ENCODE measurements around the gene ASB8. TPM values are rescaled to one million over a fixed set of nuclear protein-coding genes. Genes with fewer than 3 reads are reported as not detected.
"Not testable (repeated sequence)": the region's sequence is repeated elsewhere in the genome, so short reads cannot be mapped to it uniquely, and the experiment has no call there.

The ASB8 gene
- total RNA-seq, 1 donor from 2014 or later = 9.5 TPM

DNA sequence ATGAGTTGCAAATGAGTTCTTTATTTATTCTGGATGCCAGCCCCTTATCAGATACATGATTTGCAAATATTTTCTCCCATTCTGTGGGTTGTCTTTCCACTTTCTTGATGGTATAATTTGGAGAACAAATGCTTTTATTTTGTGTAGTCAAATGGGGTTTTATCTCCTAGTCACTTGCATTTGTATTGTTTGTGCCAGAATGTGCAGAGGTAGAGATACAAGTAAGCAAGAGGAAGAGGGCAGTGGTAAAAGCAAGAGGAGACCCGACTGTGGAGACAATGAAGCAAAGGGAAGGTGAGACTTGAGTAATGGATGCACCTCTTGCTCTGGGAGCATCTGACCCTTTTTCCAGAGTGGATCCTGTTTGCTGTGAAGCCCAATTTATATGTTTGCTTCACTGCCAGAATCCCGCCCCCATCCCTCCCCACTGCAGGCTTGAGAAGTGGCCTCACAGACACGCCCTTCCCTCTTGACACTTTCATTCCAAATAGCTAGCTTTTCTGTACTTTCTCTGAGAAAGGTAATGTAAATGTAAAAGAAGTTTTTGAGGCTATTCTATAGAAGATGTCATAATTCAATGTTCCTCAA lies 38.9 kb downstream of the ASB8 start:
- Histone ChIP-seq H3K27me3 (ENCODE audit: control insufficient read depth, insufficient read depth, low read length) (no peaks in the 10 kb centered on the region), H3K36me3 (ENCODE audit: control insufficient read depth, insufficient read depth, low read length) (no peaks in the 10 kb centered on the region), H3K4me3 (ENCODE audit: low read depth, low read length) (no peak overlapping the region)
- DNase-seq (ENCODE audit: low read depth) (no peak), FAIRE-seq (no peak)
- TF ChIP-seq, protein P1, sequence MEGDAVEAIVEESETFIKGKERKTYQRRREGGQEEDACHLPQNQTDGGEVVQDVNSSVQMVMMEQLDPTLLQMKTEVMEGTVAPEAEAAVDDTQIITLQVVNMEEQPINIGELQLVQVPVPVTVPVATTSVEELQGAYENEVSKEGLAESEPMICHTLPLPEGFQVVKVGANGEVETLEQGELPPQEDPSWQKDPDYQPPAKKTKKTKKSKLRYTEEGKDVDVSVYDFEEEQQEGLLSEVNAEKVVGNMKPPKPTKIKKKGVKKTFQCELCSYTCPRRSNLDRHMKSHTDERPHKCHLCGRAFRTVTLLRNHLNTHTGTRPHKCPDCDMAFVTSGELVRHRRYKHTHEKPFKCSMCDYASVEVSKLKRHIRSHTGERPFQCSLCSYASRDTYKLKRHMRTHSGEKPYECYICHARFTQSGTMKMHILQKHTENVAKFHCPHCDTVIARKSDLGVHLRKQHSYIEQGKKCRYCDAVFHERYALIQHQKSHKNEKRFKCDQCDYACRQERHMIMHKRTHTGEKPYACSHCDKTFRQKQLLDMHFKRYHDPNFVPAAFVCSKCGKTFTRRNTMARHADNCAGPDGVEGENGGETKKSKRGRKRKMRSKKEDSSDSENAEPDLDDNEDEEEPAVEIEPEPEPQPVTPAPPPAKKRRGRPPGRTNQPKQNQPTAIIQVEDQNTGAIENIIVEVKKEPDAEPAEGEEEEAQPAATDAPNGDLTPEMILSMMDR (IDR thresholded peaks at IDR 0.05; ENCODE audit: insufficient read depth, low read length, severe bottlenecking) = no peak

DNA sequence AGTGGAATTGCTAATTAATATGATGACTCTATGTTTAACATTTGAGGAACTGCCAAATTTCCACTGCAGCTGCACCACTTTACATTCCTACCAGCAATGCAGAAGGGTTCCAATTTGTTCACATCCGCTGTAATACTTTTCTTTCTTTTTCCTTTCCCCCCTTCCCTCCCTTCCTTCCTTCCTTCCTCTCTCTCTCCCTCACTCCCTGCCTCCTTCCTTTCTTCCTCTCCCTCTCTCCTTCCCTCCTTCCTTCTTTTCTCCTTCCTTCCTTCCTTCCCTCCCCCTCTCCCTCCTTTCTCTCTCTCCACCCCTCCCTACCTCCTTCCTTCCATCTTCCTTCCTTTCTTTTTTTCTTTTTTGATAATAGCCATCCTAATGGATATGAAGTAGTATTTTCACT lies 41.4 kb downstream of the ASB8 start:
- no peak for DNase-seq (ENCODE audit: low read depth)
- Histone ChIP-seq H3K36me3 (ENCODE audit: control insufficient read depth, insufficient read depth, low read length) (no peaks in the 10 kb centered on the region), H3K4me3 (ENCODE audit: low read depth, low read length) (no peak overlapping the region), H3K27me3 (ENCODE audit: control insufficient read depth, insufficient read depth, low read length) (no peaks in the 10 kb centered on the region)
- TF ChIP-seq, protein P1 (IDR thresholded peaks at IDR 0.05; ENCODE audit: insufficient read depth, low read length, severe bottlenecking) = no peak
- FAIRE-seq = no peak

DNA sequence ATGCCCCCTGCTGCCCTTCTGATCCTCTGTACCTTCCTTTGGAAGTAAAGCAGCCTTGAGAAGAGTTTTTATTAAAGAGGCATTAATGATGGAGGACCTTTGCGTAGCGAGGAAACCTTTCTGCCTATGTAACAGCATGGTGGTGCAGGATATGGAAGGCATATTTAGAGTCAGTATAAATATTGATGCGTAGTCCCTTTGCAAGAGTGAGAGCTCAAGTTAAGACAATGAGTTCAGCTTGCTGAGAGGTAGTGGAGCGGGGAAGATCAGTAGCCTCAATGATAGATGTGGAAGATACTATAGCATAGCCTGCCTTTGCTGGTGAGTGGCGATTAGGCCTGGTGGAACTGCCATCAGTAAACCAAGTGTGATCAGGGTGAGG lies 46.0 kb downstream of the ASB8 start:
- not testable (repeated sequence) for H3K36me3 ChIP-seq (ENCODE audit: control insufficient read depth, insufficient read depth, low read length); FAIRE-seq; H3K4me3 ChIP-seq (ENCODE audit: low read depth, low read length); H3K27me3 ChIP-seq (ENCODE audit: control insufficient read depth, insufficient read depth, low read length); DNase-seq (ENCODE audit: low read depth)

DNA sequence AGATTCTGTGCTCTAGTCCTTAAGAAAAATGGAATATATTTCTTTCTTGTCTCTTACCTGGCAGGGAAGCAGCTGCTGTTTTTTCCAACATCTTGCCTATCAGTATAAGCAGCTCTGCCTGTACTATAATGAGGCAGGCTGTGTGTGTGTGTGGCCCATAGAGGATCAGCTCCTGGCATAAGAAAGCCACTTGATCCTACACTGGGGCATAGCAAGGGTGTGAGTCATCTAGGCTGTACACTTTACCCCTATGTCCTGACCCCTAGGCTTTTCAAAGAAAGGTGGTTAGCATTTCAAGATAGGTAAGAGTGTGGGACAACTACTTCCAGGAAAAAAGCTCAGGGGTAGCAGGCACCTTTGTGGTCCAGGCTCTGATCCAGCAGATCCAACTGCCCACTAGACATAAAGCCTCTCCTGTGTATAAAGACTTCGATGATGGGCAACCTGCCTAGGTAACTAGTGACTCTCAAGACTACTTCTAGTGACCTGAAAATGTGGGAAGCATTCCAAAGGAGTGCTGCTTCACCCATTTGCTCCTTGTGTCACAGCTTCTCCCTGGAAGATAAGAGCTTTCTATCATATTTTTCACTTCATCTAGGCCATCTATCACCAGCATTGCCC lies 46.5 kb downstream of the ASB8 start:
- Histone ChIP-seq H3K27me3 (ENCODE audit: control insufficient read depth, insufficient read depth, low read length) (no peaks in the 10 kb centered on the region), H3K4me3 (ENCODE audit: low read depth, low read length) (no peak overlapping the region), H3K36me3 (ENCODE audit: control insufficient read depth, insufficient read depth, low read length) (no peaks in the 10 kb centered on the region)
- TF ChIP-seq, protein P1 (IDR thresholded peaks at IDR 0.05; ENCODE audit: insufficient read depth, low read length, severe bottlenecking) = no peak
- DNase-seq (ENCODE audit: low read depth) = peak; percentile 29
- FAIRE-seq = no peak

DNA sequence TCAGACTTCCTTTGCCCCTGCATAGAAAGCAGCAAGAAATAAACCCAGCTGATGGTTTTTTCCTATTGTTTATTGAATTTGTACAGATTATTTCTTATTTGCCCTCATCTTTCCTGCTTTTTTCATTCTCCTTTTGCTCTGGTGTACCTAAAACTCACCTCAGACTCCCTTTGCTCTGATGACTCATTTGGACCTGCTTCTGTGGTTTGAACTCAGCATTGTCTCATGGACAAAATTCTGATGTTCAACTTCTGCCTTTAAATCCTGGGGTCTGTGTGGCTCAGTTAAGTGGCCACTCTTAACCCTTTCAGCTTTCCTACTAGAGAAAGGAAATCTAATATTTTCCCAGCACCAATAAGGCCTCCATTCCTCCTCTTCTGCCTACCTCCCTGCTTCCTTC lies 47.9 kb downstream of the ASB8 start:
- Histone ChIP-seq H3K4me3 (ENCODE audit: low read depth, low read length) (no peak overlapping the region), H3K36me3 (ENCODE audit: control insufficient read depth, insufficient read depth, low read length) (no peaks in the 10 kb centered on the region), H3K27me3 (ENCODE audit: control insufficient read depth, insufficient read depth, low read length) (no peaks in the 10 kb centered on the region)
- FAIRE-seq (no peak), DNase-seq (ENCODE audit: low read depth) (peak; percentile 23)
- TF ChIP-seq, protein P1 (IDR thresholded peaks at IDR 0.05; ENCODE audit: insufficient read depth, low read length, severe bottlenecking) = no peak

DNA sequence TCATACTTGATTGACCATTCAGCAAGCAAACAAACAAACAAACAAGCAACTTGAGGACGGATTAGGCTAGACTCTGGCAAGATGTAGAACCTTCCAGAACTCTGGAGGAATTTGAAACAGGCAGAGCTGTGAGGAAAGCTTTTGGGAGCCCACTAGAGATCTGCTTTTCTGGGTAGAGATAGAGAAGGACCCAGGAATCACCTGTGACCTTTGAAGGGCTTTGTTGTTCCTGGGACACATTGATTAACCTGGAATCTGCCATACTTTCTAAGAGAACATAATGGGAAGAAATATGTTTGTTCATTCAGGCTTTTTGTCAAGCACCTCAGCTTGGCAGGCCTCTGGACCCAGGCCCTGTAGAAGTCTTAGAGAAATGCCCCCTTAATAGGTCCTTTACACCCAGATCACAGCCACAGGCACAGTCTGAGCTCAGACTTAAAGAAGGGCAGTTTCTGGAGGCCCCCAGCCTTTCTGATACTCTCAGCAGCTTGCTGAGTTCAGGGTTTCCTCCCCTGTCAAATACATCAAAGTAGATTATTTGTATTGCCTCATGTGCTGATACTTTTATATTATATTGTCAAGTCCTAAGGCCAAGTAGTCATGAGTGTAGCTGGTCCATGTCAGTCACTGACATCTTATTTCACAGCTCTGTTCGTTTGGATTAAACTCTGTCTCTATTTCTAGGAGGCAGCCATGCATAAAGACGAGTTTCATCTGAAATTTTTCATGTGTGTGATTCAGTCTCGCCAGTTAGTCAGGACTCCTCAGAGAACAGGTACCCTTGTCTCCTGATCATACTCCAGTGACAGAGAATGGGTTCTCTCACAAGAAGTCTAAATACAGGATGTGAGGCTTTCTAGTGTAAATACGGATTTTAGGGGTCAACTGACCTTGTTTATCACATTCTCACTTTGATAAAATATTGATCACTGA lies 50.4 kb downstream of the ASB8 start:
- no peaks in the 10 kb centered on the region for H3K36me3 ChIP-seq (ENCODE audit: control insufficient read depth, insufficient read depth, low read length)
- no peaks in the 10 kb centered on the region for H3K27me3 ChIP-seq (ENCODE audit: control insufficient read depth, insufficient read depth, low read length)
- peak overlapping the region; percentile 44 for H3K4me3 ChIP-seq (ENCODE audit: low read depth, low read length)
- FAIRE-seq (no peak), DNase-seq (ENCODE audit: low read depth) (no peak)
- TF ChIP-seq, protein P1 (IDR thresholded peaks at IDR 0.05; ENCODE audit: insufficient read depth, low read length, severe bottlenecking) = no peak

All from bronchial epithelial cell (primary cell).